ENCODE measurements around the gene OR5H15. TPM values are rescaled to one million over a fixed set of nuclear protein-coding genes. Genes with fewer than 3 reads are reported as not detected.

OR5H15 gene
- total RNA-seq, 2 experiments from 2014 or later, result not detected

Other genes with a start within 250 kb of the OR5H15 start
- gene RIOX2, start 194.3 kb upstream of the OR5H15 start, total RNA-seq, result 10 to 100 TPM; 66.2 to 68.5 TPM
- not detected for gene GABRR3, start 131.4 kb upstream of the OR5H15 start, total RNA-seq
- gene OR5AC2, start 79.5 kb upstream of the OR5H15 start, total RNA-seq, result not detected
- gene OR5H1, start 36.0 kb upstream of the OR5H15 start, total RNA-seq, result not detected
- gene OR5H14, start 19.2 kb upstream of the OR5H15 start, total RNA-seq, result not detected
- not detected for gene OR5H6, start 97.5 kb downstream of the OR5H15 start, total RNA-seq
- not detected for gene OR5H2, start 115.8 kb downstream of the OR5H15 start, total RNA-seq
- not detected for gene OR5K4, start 187.2 kb downstream of the OR5H15 start, total RNA-seq
- not detected for gene OR5K3, start 224.0 kb downstream of the OR5H15 start, total RNA-seq

Data from activated CD8-positive, alpha-beta memory T cell treated with anti-CD3 and anti-CD28 coated beads for 36 hours (primary cell).